ENCODE results near the gene GBP4. TPM values are rescaled to one million over a fixed set of nuclear protein-coding genes. Genes with fewer than 3 reads are reported as not detected.
A peak's percentile ranks its signal among the peaks of the same experiment; 100 is the strongest.

Gene GBP4
- total and polyA plus RNA-seq, 5 donors from 2014 or later, result 30.9 to 64.4 (median 38.0) TPM

- DNase-seq (no peak), ATAC-seq (ENCODE audit: low read depth in 2 of 2) (no peak)
- no peaks in the 10 kb centered on the region for H3K4me1 ChIP-seq (ENCODE audit: control insufficient read depth, insufficient read depth, low read length, poor library complexity, severe bottlenecking)
- no peaks in the 10 kb centered on the region for H3K27me3 Mint-ChIP-seq
- H3K36me3 ChIP-seq (ENCODE audit: control insufficient read depth, insufficient read depth, low read length), result no peaks in the 10 kb centered on the region
- H3K4me3 ChIP-seq (ENCODE audit: low read depth, low read length), result no peak overlapping the region
- no peaks in the 10 kb centered on the region for H3K36me3 Mint-ChIP-seq
- H3K27ac Mint-ChIP-seq, result no peak overlapping the region
- H3K27ac ChIP-seq (ENCODE audit: insufficient read depth, low read length, poor library complexity, severe bottlenecking), result no peak overlapping the region
- no peak overlapping the region for H3K4me3 Mint-ChIP-seq
- H3K27me3 ChIP-seq (ENCODE audit: control insufficient read depth, insufficient read depth, low read length), result no peaks in the 10 kb centered on the region
- peaks cover 0 to 3% (median 0%) of the 10 kb centered on the region in 4 donors for H3K4me1 Mint-ChIP-seq
- no peaks in the 10 kb centered on the region for H3K9me3 ChIP-seq (ENCODE audit: control insufficient read depth in 2 of 2, low read length in 2 of 2)
- H3K9me3 Mint-ChIP-seq, result no peaks in the 10 kb centered on the region
Observed at GRCh38 chr1:89171067-89171438, 27.7 kb downstream of the GBP4 start.

GRCh38 chr1:89170170-89171066 is 28.3 kb downstream of the GBP4 start:
- no peak overlapping the region for H3K4me3 ChIP-seq (ENCODE audit: low read depth, low read length)
- H3K36me3 ChIP-seq (ENCODE audit: control insufficient read depth, insufficient read depth, low read length), result no peaks in the 10 kb centered on the region
- Mint-ChIP-seq H3K4me3 (no peak overlapping the region), H3K27ac (no peak overlapping the region), H3K9me3 (no peaks in the 10 kb centered on the region), H3K27me3 (no peaks in the 10 kb centered on the region), H3K4me1 (peaks cover 0 to 3% (median 0%) of the 10 kb centered on the region in 4 donors), H3K36me3 (no peaks in the 10 kb centered on the region)
- no peak for DNase-seq
- H3K4me1 ChIP-seq (ENCODE audit: control insufficient read depth, insufficient read depth, low read length, poor library complexity, severe bottlenecking), result no peaks in the 10 kb centered on the region
- ATAC-seq (ENCODE audit: low read depth in 2 of 2), result no peak
- H3K27ac ChIP-seq (ENCODE audit: insufficient read depth, low read length, poor library complexity, severe bottlenecking), result no peak overlapping the region
- no peaks in the 10 kb centered on the region for H3K27me3 ChIP-seq (ENCODE audit: control insufficient read depth, insufficient read depth, low read length)
- H3K9me3 ChIP-seq (ENCODE audit: control insufficient read depth in 2 of 2, low read length in 2 of 2), result no peaks in the 10 kb centered on the region

DNA sequence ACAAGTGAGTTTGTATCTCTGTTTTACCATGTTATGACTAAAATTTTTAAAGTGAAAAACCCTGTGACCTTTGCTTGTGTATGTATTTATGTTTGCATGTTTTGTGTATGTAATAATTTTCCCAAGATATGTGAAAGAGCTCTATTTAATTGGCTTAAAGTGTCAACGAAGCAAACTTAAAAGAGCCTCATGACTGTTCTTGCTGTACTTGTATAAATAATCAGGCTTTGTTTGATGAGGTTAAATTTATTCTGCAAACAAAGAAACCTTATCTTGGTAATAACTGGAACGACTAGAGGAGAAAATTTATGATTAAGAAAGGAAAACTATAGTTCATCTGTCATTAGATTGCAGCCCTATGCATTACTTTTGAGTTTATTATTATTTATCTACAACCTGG is 29.6 kb downstream of the GBP4 start:
- H3K27me3 Mint-ChIP-seq, result no peaks in the 10 kb centered on the region
- H3K36me3 ChIP-seq (ENCODE audit: control insufficient read depth, insufficient read depth, low read length), result no peaks in the 10 kb centered on the region
- H3K36me3 Mint-ChIP-seq, result peaks cover 3% of the 10 kb centered on the region
- H3K4me3 Mint-ChIP-seq, result no peak overlapping the region
- no peaks in the 10 kb centered on the region for H3K4me1 ChIP-seq (ENCODE audit: control insufficient read depth, insufficient read depth, low read length, poor library complexity, severe bottlenecking)
- no peak overlapping the region for H3K4me3 ChIP-seq (ENCODE audit: low read depth, low read length)
- no peaks in the 10 kb centered on the region for H3K9me3 ChIP-seq (ENCODE audit: control insufficient read depth in 2 of 2, low read length in 2 of 2)
- H3K9me3 Mint-ChIP-seq, result no peaks in the 10 kb centered on the region
- no peak overlapping the region for H3K27ac ChIP-seq (ENCODE audit: insufficient read depth, low read length, poor library complexity, severe bottlenecking)
- ATAC-seq (ENCODE audit: low read depth in 2 of 2), result no peak
- H3K27ac Mint-ChIP-seq, result no peak overlapping the region
- no peaks in the 10 kb centered on the region for H3K27me3 ChIP-seq (ENCODE audit: control insufficient read depth, insufficient read depth, low read length)
- H3K4me1 Mint-ChIP-seq, result peaks cover 0 to 3% (median 0%) of the 10 kb centered on the region in 4 donors
- DNase-seq, result no peak

DNA sequence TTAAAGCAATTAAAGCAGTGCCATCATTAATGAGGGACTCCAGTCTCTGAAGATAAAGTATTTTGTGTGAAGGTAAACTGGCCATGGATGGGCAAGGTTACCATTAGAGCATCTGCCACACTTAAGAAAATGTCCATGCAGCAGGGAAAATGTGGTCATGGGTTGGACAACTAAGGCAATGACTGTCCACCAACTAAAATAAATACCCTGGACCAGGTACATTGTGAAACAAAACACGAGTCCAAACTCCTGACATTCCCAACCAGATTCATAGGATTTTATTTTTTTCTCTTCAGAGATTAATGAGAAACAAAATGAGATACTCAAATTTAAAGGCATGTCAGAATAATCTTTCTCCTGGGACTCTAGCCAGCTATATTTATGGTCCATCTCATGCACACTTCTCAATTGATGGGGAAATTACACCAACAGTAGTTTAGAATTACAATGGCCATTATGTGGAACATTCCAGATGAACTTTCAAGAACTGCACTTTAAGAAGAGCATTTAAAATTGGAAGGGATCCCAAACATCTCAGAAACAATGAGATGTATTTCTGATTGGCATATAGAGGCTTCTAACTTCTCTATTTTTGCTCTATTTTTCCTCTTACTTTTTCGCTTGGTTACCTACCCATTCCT is 31.0 kb downstream of the GBP4 start:
- no peaks in the 10 kb centered on the region for H3K9me3 Mint-ChIP-seq
- peaks cover 4% of the 10 kb centered on the region for H3K27me3 Mint-ChIP-seq
- no peak overlapping the region for H3K4me3 Mint-ChIP-seq
- no peak overlapping the region for H3K4me3 ChIP-seq (ENCODE audit: low read depth, low read length)
- ATAC-seq (ENCODE audit: low read depth in 2 of 2) (no peak), DNase-seq (no peak)
- no peak overlapping the region for H3K27ac ChIP-seq (ENCODE audit: insufficient read depth, low read length, poor library complexity, severe bottlenecking)
- H3K4me1 ChIP-seq (ENCODE audit: control insufficient read depth, insufficient read depth, low read length, poor library complexity, severe bottlenecking), result no peaks in the 10 kb centered on the region
- H3K36me3 ChIP-seq (ENCODE audit: control insufficient read depth, insufficient read depth, low read length), result no peaks in the 10 kb centered on the region
- H3K27ac Mint-ChIP-seq, result no peak overlapping the region
- no peaks in the 10 kb centered on the region for H3K27me3 ChIP-seq (ENCODE audit: control insufficient read depth, insufficient read depth, low read length)
- peaks cover 0 to 3% (median 0%) of the 10 kb centered on the region in 4 donors for H3K4me1 Mint-ChIP-seq
- peaks cover 3% of the 10 kb centered on the region for H3K36me3 Mint-ChIP-seq
- no peaks in the 10 kb centered on the region for H3K9me3 ChIP-seq (ENCODE audit: control insufficient read depth in 2 of 2, low read length in 2 of 2)

DNA sequence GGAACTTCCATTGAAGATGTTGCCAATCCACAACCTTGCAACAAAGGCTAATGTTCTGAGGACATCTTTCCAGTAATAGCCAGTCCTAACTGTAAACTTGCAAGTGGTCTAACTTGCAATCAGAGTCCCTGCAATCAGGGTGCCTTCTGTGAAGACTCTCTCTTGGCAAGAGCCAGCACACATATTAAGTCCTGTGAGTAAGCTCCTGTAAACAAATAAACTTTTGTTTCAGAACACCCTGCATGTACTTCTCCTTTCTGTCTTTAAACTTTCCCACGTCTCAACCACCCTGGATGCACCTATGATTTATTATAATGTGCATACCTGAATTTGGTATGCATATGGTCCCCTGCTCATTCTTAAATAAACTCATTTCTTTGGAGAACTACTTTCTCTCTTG is 32.0 kb downstream of the GBP4 start:
- Histone ChIP-seq H3K4me3 (ENCODE audit: low read depth, low read length) (no peak overlapping the region), H3K36me3 (ENCODE audit: control insufficient read depth, insufficient read depth, low read length) (no peaks in the 10 kb centered on the region), H3K27me3 (ENCODE audit: control insufficient read depth, insufficient read depth, low read length) (no peaks in the 10 kb centered on the region), H3K4me1 (ENCODE audit: control insufficient read depth, insufficient read depth, low read length, poor library complexity, severe bottlenecking) (no peaks in the 10 kb centered on the region), H3K9me3 (ENCODE audit: control insufficient read depth in 2 of 2, low read length in 2 of 2) (no peaks in the 10 kb centered on the region), H3K27ac (ENCODE audit: insufficient read depth, low read length, poor library complexity, severe bottlenecking) (no peak overlapping the region)
- Mint-ChIP-seq H3K4me1 (peaks cover 0 to 3% (median 0%) of the 10 kb centered on the region in 4 donors), H3K36me3 (peaks cover 3% of the 10 kb centered on the region), H3K27ac (peak overlapping the region in 1 of 3 donors; percentile 58), H3K27me3 (peaks cover 11% of the 10 kb centered on the region), H3K9me3 (peaks cover 0 to 3% (median 1%) of the 10 kb centered on the region in 7 donors), H3K4me3 (no peak overlapping the region)
- DNase-seq (no peak), ATAC-seq (ENCODE audit: low read depth in 2 of 2) (no peak)

GRCh38 chr1:89165811-89166210 is 32.9 kb downstream of the GBP4 start:
- H3K27me3 ChIP-seq (ENCODE audit: control insufficient read depth, insufficient read depth, low read length), result no peaks in the 10 kb centered on the region
- H3K4me1 Mint-ChIP-seq, result no peaks in the 10 kb centered on the region
- H3K4me1 ChIP-seq (ENCODE audit: control insufficient read depth, insufficient read depth, low read length, poor library complexity, severe bottlenecking), result no peaks in the 10 kb centered on the region
- H3K4me3 ChIP-seq (ENCODE audit: low read depth, low read length), result no peak overlapping the region
- no peaks in the 10 kb centered on the region for H3K36me3 ChIP-seq (ENCODE audit: control insufficient read depth, insufficient read depth, low read length)
- no peak overlapping the region for H3K27ac ChIP-seq (ENCODE audit: insufficient read depth, low read length, poor library complexity, severe bottlenecking)
- no peak for DNase-seq
- H3K27ac Mint-ChIP-seq, result peak overlapping the region in 1 of 3 donors; percentile 27
- no peak overlapping the region for H3K4me3 Mint-ChIP-seq
- no peak for ATAC-seq (ENCODE audit: low read depth in 2 of 2)
- H3K27me3 Mint-ChIP-seq, result peaks cover 11% of the 10 kb centered on the region
- peaks cover 3% of the 10 kb centered on the region for H3K36me3 Mint-ChIP-seq
- H3K9me3 Mint-ChIP-seq, result peaks cover 0 to 10% (median 3%) of the 10 kb centered on the region in 7 donors
- no peaks in the 10 kb centered on the region for H3K9me3 ChIP-seq (ENCODE audit: control insufficient read depth in 2 of 2, low read length in 2 of 2)

GRCh38 chr1:89151047-89151446 is 47.7 kb downstream of the GBP4 start:
- no peak for DNase-seq
- Mint-ChIP-seq H3K4me3 (no peak overlapping the region), H3K9me3 (peaks cover 0 to 8% (median 2%) of the 10 kb centered on the region in 7 donors), H3K36me3 (no peaks in the 10 kb centered on the region), H3K27ac (no peak overlapping the region), H3K4me1 (peaks cover 0 to 12% (median 1%) of the 10 kb centered on the region in 4 donors), H3K27me3 (peaks cover 18% of the 10 kb centered on the region)
- Histone ChIP-seq H3K36me3 (ENCODE audit: control insufficient read depth, insufficient read depth, low read length) (no peaks in the 10 kb centered on the region), H3K4me1 (ENCODE audit: control insufficient read depth, insufficient read depth, low read length, poor library complexity, severe bottlenecking) (no peaks in the 10 kb centered on the region), H3K4me3 (ENCODE audit: low read depth, low read length) (no peak overlapping the region), H3K9me3 (ENCODE audit: control insufficient read depth in 2 of 2, low read length in 2 of 2) (no peaks in the 10 kb centered on the region), H3K27ac (ENCODE audit: insufficient read depth, low read length, poor library complexity, severe bottlenecking) (no peak overlapping the region), H3K27me3 (ENCODE audit: control insufficient read depth, insufficient read depth, low read length) (peaks cover 2% of the 10 kb centered on the region)
- no peak for ATAC-seq (ENCODE audit: low read depth in 2 of 2)

Measured in CD4-positive, CD25-positive, alpha-beta regulatory T cell (primary cell).